ENCODE results near the gene BCL11A. TPM values are rescaled to one million over a fixed set of nuclear protein-coding genes. Genes with fewer than 3 reads are reported as not detected.

BCL11A gene
- total RNA-seq, 1 experiment from 2014 or later = 91.4 TPM

GRCh38 chr2:60573251-60573650, 19.8 kb upstream of the BCL11A start:
- H3K4me3 Mint-ChIP-seq = no peak overlapping the region
- WGBS (ENCODE audit: extremely low coverage, insufficient read length, low lambda C conversion rate) = no CpG with 5 or more reads among the region's 3 CpGs

More at GRCh38 chr2:60573251-60573650, 19.8 kb upstream of the BCL11A start:
- Histone ChIP-seq H3K79me2 (ENCODE audit: insufficient read depth, low read length) (no peaks in the 10 kb centered on the region), H2BK12ac (ENCODE audit: insufficient read length, low read depth, low read length) (no peak overlapping the region), H3K18ac (ENCODE audit: insufficient read length, low read depth, low read length) (no peak overlapping the region), H3K14ac (ENCODE audit: insufficient read depth, low read length) (no peak overlapping the region), H3K27ac (ENCODE audit: insufficient read length, low read depth, low read length) (no peak overlapping the region), H3K4me2 (ENCODE audit: insufficient read depth, insufficient read length, low read length) (no peak overlapping the region), H3K9ac (ENCODE audit: extremely low read depth, insufficient read length, low read length) (no peak overlapping the region), H2BK15ac (ENCODE audit: low read depth, low read length) (no peak overlapping the region), H3K79me1 (ENCODE audit: insufficient read depth, low read depth, low read length, poor library complexity, severe bottlenecking) (no peaks in the 10 kb centered on the region), H4K5ac (ENCODE audit: insufficient read length, low read depth, low read length) (no peak overlapping the region), H2BK20ac (ENCODE audit: low read depth, low read length, poor library complexity, severe bottlenecking) (no peak overlapping the region), H3K4ac (ENCODE audit: low read depth, low read length) (no peak overlapping the region), H4K8ac (replicated peaks; ENCODE audit: insufficient read length, low read depth, low read length) (no peak overlapping the region), H2BK5ac (ENCODE audit: insufficient read length, low read length) (no peak overlapping the region), H3T11ph (ENCODE audit: low read length) (no peak overlapping the region), H3K23ac (ENCODE audit: insufficient read length, low read depth, low read length) (no peak overlapping the region), H3K4me1 (ENCODE audit: insufficient read depth, low read length) (peaks cover 2% of the 10 kb centered on the region; the same call in 1 of the 2 replicates), H2BK120ac (ENCODE audit: low read depth, low read length, poor library complexity, severe bottlenecking) (no peak overlapping the region), H2AK5ac (ENCODE audit: insufficient read length, low read length) (no peak overlapping the region), H4K20me1 (ENCODE audit: control insufficient read depth, insufficient read depth, insufficient read length) (no peaks in the 10 kb centered on the region), H3K23me2 (ENCODE audit: insufficient read length, low read depth, low read length, poor library complexity, severe bottlenecking) (peaks cover 11% of the 10 kb centered on the region), H3K56ac (ENCODE audit: insufficient read length, low read depth, low read length) (no peak overlapping the region), H3K9me3 (ENCODE audit: control insufficient read depth, low read depth, low read length) (no peaks in the 10 kb centered on the region), H3K27me3 (ENCODE audit: insufficient read depth, low read length) (peaks cover 2% of the 10 kb centered on the region; the same call in 1 of the 2 replicates), H2AFZ (ENCODE audit: low read length) (no peak overlapping the region), H4K91ac (ENCODE audit: insufficient read length, low read depth, low read length) (no peak overlapping the region)
- no peak overlapping the region for H3K27ac Mint-ChIP-seq
- H3K9me3 Mint-ChIP-seq = no peaks in the 10 kb centered on the region
- H3K36me3 Mint-ChIP-seq (ENCODE audit: insufficient read depth in 1 of 3, low read depth in 3 of 3) = no peaks in the 10 kb centered on the region
- no peak for TF ChIP-seq CTCF (conservative IDR thresholded peaks at IDR 0.05)
- no peak for DNase-seq
- peaks cover 6% of the 10 kb centered on the region for H3K27me3 Mint-ChIP-seq (ENCODE audit: low read depth)
- H3K4me1 Mint-ChIP-seq = peaks cover 13 to 14% of the 10 kb centered on the region in 2 experiments
